Neural crest cell (in vitro differentiated cells): ENCODE data around the gene CNOT1. TPM values are rescaled to one million over a fixed set of nuclear protein-coding genes. Genes with fewer than 3 reads are reported as not detected.

Experiments used
- DNase-seq: peaks from one replicate; pipeline ENCODE4 v3.0.0; 2021; ENCODE audit warnings: low read depth, mixed read lengths, low spot score
- H3K27ac Mint-ChIP-seq: one replicate; pipeline ENCODE4 v1.8.0; 2021; ENCODE audit warnings: mild to moderate bottlenecking, mixed read lengths; ENCODE audit not compliant: unreplicated experiment
- H3K27me3 Mint-ChIP-seq: 2 replicates; pipeline ENCODE4 v1.8.0; 2021; ENCODE audit warnings: low read depth, mild to moderate bottlenecking, mixed read lengths
- H3K36me3 Mint-ChIP-seq: 2 replicates; pipeline ENCODE4 v1.8.0; 2021; ENCODE audit warnings: low read depth, mild to moderate bottlenecking, mixed read lengths
- H3K4me1 Mint-ChIP-seq: 2 replicates; pipeline ENCODE4 v1.8.0; 2021; ENCODE audit warnings: mixed read lengths
- H3K4me3 Mint-ChIP-seq: one replicate; pipeline ENCODE4 v1.8.0; 2021; ENCODE audit warnings: mild to moderate bottlenecking, mixed read lengths
- H3K9me3 Mint-ChIP-seq: 2 replicates; pipeline ENCODE4 v1.8.0; 2021; ENCODE audit warnings: mixed read lengths
- CTCF ChIP-seq: fragments of 200-600 bp; sonication (generic); conservative IDR thresholded peaks from 2 replicates; pipeline ENCODE4 v1.5.0; 2021; ENCODE audit warnings: antibody characterized with exemption, mild to moderate bottlenecking
- total RNA-seq: library from RNA; stranded (reverse); gene quantifications from 2 replicates; pipeline ENCODE4 v1.2.1, GENCODE V29; 2021

The CNOT1 gene
- total RNA-seq, 1 donor from 2014 or later: 254 TPM

GRCh38 chr16:58507963-58508670 lies 121.5 kb downstream of the CNOT1 start:
- Mint-ChIP-seq H3K36me3 (no peaks in the 10 kb centered on the region), H3K27me3 (peaks cover 7% of the 10 kb centered on the region), H3K27ac (no peak overlapping the region), H3K4me3 (no peak overlapping the region), H3K9me3 (no peaks in the 10 kb centered on the region), H3K4me1 (peaks cover 8% of the 10 kb centered on the region)
- no peak for TF ChIP-seq CTCF
- DNase-seq: no peak

GRCh38 chr16:58507195-58507962 lies 122.2 kb downstream of the CNOT1 start:
- H3K27ac Mint-ChIP-seq: peak overlapping the region; percentile 24
- H3K9me3 Mint-ChIP-seq: no peaks in the 10 kb centered on the region
- TF ChIP-seq CTCF: no peak
- no peaks in the 10 kb centered on the region for H3K36me3 Mint-ChIP-seq
- H3K4me3 Mint-ChIP-seq: peak overlapping the region; percentile 66
- peaks cover 6% of the 10 kb centered on the region for H3K27me3 Mint-ChIP-seq
- DNase-seq: no peak
- H3K4me1 Mint-ChIP-seq: peaks cover 4% of the 10 kb centered on the region

- H3K36me3 Mint-ChIP-seq: no peaks in the 10 kb centered on the region
- no peak for TF ChIP-seq CTCF
These were observed 123.1 kb downstream of the CNOT1 start for GRCh38 chr16:58506241-58507194.

GRCh38 chr16:58503863-58504688 lies 125.5 kb downstream of the CNOT1 start:
- no peak overlapping the region for H3K27ac Mint-ChIP-seq
- peaks cover 4% of the 10 kb centered on the region for H3K27me3 Mint-ChIP-seq
- no peaks in the 10 kb centered on the region for H3K36me3 Mint-ChIP-seq
- no peak overlapping the region for H3K4me3 Mint-ChIP-seq
- DNase-seq: no peak
- peaks cover 17% of the 10 kb centered on the region for H3K4me1 Mint-ChIP-seq
- H3K9me3 Mint-ChIP-seq: no peaks in the 10 kb centered on the region
- no peak for TF ChIP-seq CTCF

More at GRCh38 chr16:58506241-58507194, 123.1 kb downstream of the CNOT1 start:
- H3K4me3 Mint-ChIP-seq: peak overlapping the region; percentile 66
- H3K27ac Mint-ChIP-seq: no peak overlapping the region
- H3K4me1 Mint-ChIP-seq: peaks cover 1% of the 10 kb centered on the region
- DNase-seq: no peak
- H3K27me3 Mint-ChIP-seq: peaks cover 3% of the 10 kb centered on the region
- no peaks in the 10 kb centered on the region for H3K9me3 Mint-ChIP-seq
